ENCODE measurements around the gene AQP2. TPM values are rescaled to one million over a fixed set of nuclear protein-coding genes. Genes with fewer than 3 reads are reported as not detected.

AQP2 gene
- total RNA-seq, 2 donors from 2014 or later, result 2.7 TPM; not detected in 1

DNA sequence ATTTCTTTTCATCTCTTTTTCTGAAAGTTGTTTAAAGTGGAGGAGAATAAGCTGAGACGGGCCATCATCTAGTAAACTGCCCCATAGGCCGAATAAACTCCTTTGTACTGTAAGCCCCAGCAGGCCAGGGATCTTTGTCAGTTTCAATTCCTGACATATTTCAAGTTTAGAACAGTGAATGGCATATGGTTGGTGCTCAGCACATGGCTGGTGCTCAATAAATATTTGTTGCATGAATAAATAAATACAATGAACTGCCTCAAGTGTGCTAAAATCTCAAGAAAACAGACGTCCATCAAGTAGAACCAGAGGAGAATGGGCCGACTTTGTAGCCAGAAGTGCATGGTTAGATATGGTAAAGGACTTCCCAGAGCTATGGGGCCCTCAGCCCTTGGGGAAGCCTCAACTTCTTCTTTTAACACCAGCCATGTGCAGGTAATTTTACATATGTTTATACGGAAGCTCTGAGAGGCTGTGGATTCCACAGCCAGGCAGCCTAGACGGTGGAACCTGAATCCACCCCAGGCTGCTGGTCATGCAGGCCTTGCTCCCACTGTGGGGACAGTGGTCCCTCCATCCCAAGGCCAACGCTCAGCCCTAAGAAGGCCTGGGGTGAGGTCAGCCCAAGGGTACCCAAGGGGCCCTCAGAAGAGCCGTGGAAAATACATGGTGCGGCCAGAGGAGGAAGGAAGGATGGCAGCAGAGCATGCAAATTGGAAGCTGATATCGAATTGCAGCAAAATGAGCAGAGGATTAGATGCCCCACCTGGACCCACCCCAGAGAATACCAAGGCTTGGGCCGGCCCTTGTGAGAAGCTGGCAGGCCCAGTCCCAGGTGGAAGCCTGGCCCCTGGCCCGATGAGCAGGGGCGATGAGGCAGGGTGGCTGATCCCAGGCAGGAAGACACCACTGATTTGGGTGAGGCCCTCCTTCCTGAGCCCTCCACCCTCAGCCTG is 8.7 kb upstream of the AQP2 start:
- no peaks in the 10 kb centered on the region for H3K4me1 ChIP-seq (replicated peaks)
- WGBS, result 77% methylated on average over 13 of the region's 13 CpGs
- H3K27ac ChIP-seq, result no peak overlapping the region
- DNase-seq (ENCODE audit: low spot score), result no peak
- intact Hi-C loops (cut with DNase I), result no loop called here
- TF ChIP-seq POLR2A (IDR thresholded peaks at IDR 0.05), result no peak
- no peak for TF ChIP-seq POLR2AphosphoS5 (IDR thresholded peaks at IDR 0.05)
- no peak for TF ChIP-seq CTCF (IDR thresholded peaks at IDR 0.05)
- no peaks in the 10 kb centered on the region for H3K27me3 ChIP-seq (replicated peaks; ENCODE audit: insufficient read depth)
- no peak overlapping the region for H3K4me3 ChIP-seq
- H3K36me3 ChIP-seq, result no peaks in the 10 kb centered on the region
- no peaks in the 10 kb centered on the region for H3K9me3 ChIP-seq

GRCh38 chr12:49942512-49942893 is 8.0 kb upstream of the AQP2 start:
- H3K4me3 ChIP-seq, result no peak overlapping the region
- intact Hi-C loops (cut with DNase I), result no loop called here
- TF ChIP-seq POLR2A (IDR thresholded peaks at IDR 0.05), result no peak
- TF ChIP-seq CTCF (IDR thresholded peaks at IDR 0.05), result no peak
- TF ChIP-seq POLR2AphosphoS5 (IDR thresholded peaks at IDR 0.05), result no peak
- no peaks in the 10 kb centered on the region for H3K36me3 ChIP-seq
- H3K4me1 ChIP-seq (replicated peaks), result no peaks in the 10 kb centered on the region
- DNase-seq (ENCODE audit: low spot score), result no peak
- 92% methylated on average over 3 of the region's 3 CpGs for WGBS
- H3K9me3 ChIP-seq, result no peaks in the 10 kb centered on the region
- no peak overlapping the region for H3K27ac ChIP-seq
- H3K27me3 ChIP-seq (replicated peaks; ENCODE audit: insufficient read depth), result no peaks in the 10 kb centered on the region

DNA sequence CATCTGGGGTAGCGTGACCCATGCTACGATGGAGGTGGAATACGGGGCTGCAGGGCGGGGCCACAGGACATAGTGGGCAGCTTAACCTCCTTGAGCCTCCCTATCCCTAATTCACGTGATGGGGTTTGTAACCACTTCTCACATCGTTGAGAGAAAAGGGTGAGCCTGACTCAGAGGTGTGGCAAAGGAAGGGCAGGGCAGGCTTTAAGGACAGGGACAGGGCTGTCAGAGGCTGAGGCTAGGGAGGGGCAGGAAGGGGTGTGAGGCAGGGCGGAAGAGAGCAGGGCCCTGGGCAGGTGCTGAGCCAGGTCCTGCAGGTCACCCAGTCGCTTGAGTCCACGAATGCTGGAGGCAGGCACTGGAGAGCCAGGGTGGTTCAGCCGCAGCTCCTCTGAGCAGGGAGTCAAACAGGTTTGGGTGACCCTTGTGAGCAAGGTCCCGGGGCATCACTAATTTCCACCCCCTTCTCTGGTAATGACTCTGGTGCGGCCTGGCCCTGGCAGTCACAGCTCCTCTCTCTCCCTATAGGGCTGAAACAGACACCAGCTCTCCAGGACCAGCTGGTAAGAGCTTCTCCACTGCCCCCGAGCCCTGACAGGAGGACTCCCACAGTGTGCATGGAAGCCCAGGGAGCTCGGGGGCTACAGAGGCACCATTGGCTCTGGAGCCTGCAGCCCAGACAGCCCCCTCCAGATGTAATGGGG is 7.5 kb upstream of the AQP2 start:
- no peaks in the 10 kb centered on the region for H3K36me3 ChIP-seq
- no peak overlapping the region for H3K27ac ChIP-seq
- no peaks in the 10 kb centered on the region for H3K4me1 ChIP-seq (replicated peaks)
- no peak for TF ChIP-seq POLR2A (IDR thresholded peaks at IDR 0.05)
- H3K27me3 ChIP-seq (replicated peaks; ENCODE audit: insufficient read depth), result no peaks in the 10 kb centered on the region
- no peak for DNase-seq (ENCODE audit: low spot score)
- H3K4me3 ChIP-seq, result no peak overlapping the region
- 84% methylated on average over 14 of the region's 14 CpGs for WGBS
- H3K9me3 ChIP-seq, result no peaks in the 10 kb centered on the region
- intact Hi-C loops (cut with DNase I), result no loop called here

GRCh38 chr12:49943625-49943960 is 6.9 kb upstream of the AQP2 start:
- Histone ChIP-seq H3K36me3 (no peaks in the 10 kb centered on the region), H3K9me3 (no peaks in the 10 kb centered on the region), H3K27ac (no peak overlapping the region), H3K4me1 (replicated peaks) (no peaks in the 10 kb centered on the region), H3K4me3 (no peak overlapping the region), H3K27me3 (replicated peaks; ENCODE audit: insufficient read depth) (no peaks in the 10 kb centered on the region)
- no peak for DNase-seq (ENCODE audit: low spot score)
- no peak for TF ChIP-seq POLR2AphosphoS5 (IDR thresholded peaks at IDR 0.05)
- no peak for TF ChIP-seq POLR2A (IDR thresholded peaks at IDR 0.05)
- TF ChIP-seq CTCF (IDR thresholded peaks at IDR 0.05), result no peak
- intact Hi-C loops (cut with DNase I), result no loop called here
- WGBS, result 95% methylated on average over 1 of the region's 1 CpG

DNA sequence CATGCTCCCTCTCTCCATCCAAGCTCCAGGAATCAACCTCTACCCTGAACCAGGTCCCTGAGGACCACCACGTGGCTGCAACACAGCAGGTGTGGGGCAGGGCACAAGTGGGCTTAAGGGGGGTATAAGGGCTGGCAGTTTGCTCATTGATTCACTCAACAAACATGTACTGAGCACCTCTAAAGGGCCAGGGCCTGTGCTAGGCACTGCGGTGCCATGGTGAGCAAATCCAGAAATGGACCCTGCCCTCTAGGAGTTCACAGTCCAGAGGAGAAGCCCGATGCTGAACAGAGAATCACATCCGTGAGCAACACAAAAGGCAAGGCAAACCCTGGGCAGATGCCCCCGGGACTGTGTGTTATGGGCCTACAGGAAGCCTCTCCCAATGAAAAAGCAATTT is 6.5 kb upstream of the AQP2 start:
- Histone ChIP-seq H3K9me3 (no peaks in the 10 kb centered on the region), H3K27ac (no peak overlapping the region), H3K27me3 (replicated peaks; ENCODE audit: insufficient read depth) (no peaks in the 10 kb centered on the region), H3K36me3 (no peaks in the 10 kb centered on the region), H3K4me3 (no peak overlapping the region), H3K4me1 (replicated peaks) (no peaks in the 10 kb centered on the region)
- TF ChIP-seq POLR2AphosphoS5 (IDR thresholded peaks at IDR 0.05) (no peak), CTCF (IDR thresholded peaks at IDR 0.05) (no peak), POLR2A (IDR thresholded peaks at IDR 0.05) (no peak)
- intact Hi-C loops (cut with DNase I), result no loop called here
- WGBS, result 89% methylated on average over 5 of the region's 5 CpGs
- no peak for DNase-seq (ENCODE audit: low spot score)

Measured in prostate gland (tissue), 2 donors.